DND-41 (cell line): ENCODE data around the gene FHOD3.

Source experiments
- ATAC-seq: fragments of 200-7000 bp; cut with Tn5 transposase; 3 replicates; pipeline ENCODE4 v1.9.1; 2021; ENCODE audit warnings: low read depth; ENCODE audit not compliant: insufficient read depth
- DNase-seq: peaks from one replicate; pipeline ENCODE4 v3.0.0-alpha.2; 2020
- H2AFZ ChIP-seq: 2 replicates; pipeline ENCODE4 v1.6.0; 2012; ENCODE audit warnings: low read depth, low read length
- H3K27ac ChIP-seq: 2 replicates; pipeline ENCODE4 v1.5.1; 2012; ENCODE audit warnings: low read length, inconsistent platforms
- H3K27me3 ChIP-seq: fragments of 200-600 bp; sonication (generic); 2 replicates; pipeline ENCODE4 v1.6.0; 2012; ENCODE audit warnings: low read length, mild to moderate bottlenecking, inconsistent platforms; ENCODE audit not compliant: insufficient read depth, poor library complexity
- H3K36me3 ChIP-seq: 2 replicates; pipeline ENCODE4 v1.5.1; 2012; ENCODE audit warnings: low read length, inconsistent platforms; ENCODE audit not compliant: insufficient read depth
- H3K4me1 ChIP-seq: 2 replicates; pipeline ENCODE4 v1.5.1; 2012; ENCODE audit warnings: mild to moderate bottlenecking, low read length; ENCODE audit not compliant: insufficient read depth
- H3K4me2 ChIP-seq: 2 replicates; pipeline ENCODE4 v1.6.0; 2012; ENCODE audit warnings: mild to moderate bottlenecking, moderate library complexity, low read length, inconsistent platforms; ENCODE audit not compliant: insufficient read depth
- H3K4me3 ChIP-seq, 2 experiments: fragments of 200-600 bp in 1 of 2; shearing (Covaris generic) in 1 of 2; 2 replicates each; pipeline ENCODE4 v1.5.1; 2012 to 2016; ENCODE audit warnings: inconsistent platforms in 2 of 2, low read length in 2 of 2, mild to moderate bottlenecking in 2 of 2, low read depth in 1 of 2, moderate library complexity in 1 of 2
- H3K79me2 ChIP-seq: 2 replicates; pipeline ENCODE4 v1.6.0; 2012; ENCODE audit warnings: low read length, inconsistent platforms; ENCODE audit not compliant: insufficient read depth
- H3K9ac ChIP-seq: 2 replicates; pipeline ENCODE4 v1.6.0; 2012; ENCODE audit warnings: low read depth, mild to moderate bottlenecking, inconsistent platforms, low read length, moderate library complexity
- H3K9me3 ChIP-seq: 2 replicates; pipeline ENCODE4 v1.5.1; 2012; ENCODE audit warnings: low read length, moderate library complexity, mild to moderate bottlenecking, inconsistent platforms; ENCODE audit not compliant: insufficient read depth, severe bottlenecking
- H4K20me1 ChIP-seq: 2 replicates; pipeline ENCODE4 v1.6.0; 2012; ENCODE audit warnings: low read length; ENCODE audit not compliant: insufficient read depth
- EZH2 ChIP-seq: IDR thresholded peaks from 3 replicates; pipeline ENCODE4 v1.6.1; 2012; ENCODE audit warnings: borderline replicate concordance, low read depth, mild to moderate bottlenecking, moderate library complexity, low read length, inconsistent platforms; ENCODE audit not compliant: severe bottlenecking
- TF ChIP-seq, protein P1 (sequence below): IDR thresholded peaks from 2 replicates; pipeline ENCODE4 v1.5.1; 2012; ENCODE audit warnings: borderline replicate concordance, low read length, moderate library complexity, mild to moderate bottlenecking; ENCODE audit not compliant: poor library complexity, severe bottlenecking; ENCODE audit errors: extremely low read depth

The FHOD3 gene

DNA sequence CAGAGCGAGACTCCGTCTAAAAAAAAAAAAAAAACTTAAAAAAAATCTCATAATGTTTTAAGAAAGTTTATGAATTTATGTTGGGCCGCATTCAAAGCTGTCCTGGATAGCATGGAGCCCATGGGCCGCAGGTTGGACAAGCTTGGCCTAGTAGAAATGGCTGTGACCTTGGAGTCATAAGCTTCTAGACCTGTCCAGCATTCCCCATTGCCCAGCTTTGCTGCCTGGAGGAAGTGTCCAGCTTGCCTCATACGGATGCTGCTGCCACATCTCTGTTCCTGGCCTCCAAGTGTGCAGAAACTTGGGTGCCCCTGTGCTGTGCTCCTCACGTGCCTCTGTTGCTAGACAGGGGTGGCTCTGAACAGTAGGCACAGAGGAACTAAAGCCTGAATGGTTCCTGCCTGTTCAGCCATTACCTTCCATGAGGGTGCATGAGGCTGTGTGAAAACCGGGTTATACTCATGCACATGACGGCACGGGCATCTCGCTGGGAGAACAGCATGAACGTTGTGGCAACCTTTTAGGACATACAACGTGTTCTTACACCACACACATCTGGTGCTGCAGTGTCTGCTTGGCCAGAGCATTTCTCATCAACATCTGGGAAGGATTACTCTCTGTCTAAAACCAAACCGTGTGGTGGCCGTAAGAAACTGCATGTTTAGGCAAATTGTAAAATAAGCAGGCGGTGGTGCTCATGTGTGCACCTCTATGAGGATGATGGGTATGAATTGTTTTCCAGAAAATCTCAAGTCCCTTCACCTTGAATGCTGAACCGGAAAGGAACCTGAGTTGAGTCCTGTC lies 38.2 kb downstream of the FHOD3 start:
- Histone ChIP-seq H3K4me3 (no peak overlapping the region), H3K27me3 (no peaks in the 10 kb centered on the region), H3K4me2 (no peak overlapping the region), H3K9ac (no peak overlapping the region), H2AFZ (no peak overlapping the region), H3K36me3 (no peaks in the 10 kb centered on the region), H4K20me1 (no peaks in the 10 kb centered on the region), H3K4me1 (no peaks in the 10 kb centered on the region), H3K9me3 (no peaks in the 10 kb centered on the region), H3K79me2 (no peaks in the 10 kb centered on the region), H3K27ac (no peak overlapping the region)
- TF ChIP-seq, protein P1, sequence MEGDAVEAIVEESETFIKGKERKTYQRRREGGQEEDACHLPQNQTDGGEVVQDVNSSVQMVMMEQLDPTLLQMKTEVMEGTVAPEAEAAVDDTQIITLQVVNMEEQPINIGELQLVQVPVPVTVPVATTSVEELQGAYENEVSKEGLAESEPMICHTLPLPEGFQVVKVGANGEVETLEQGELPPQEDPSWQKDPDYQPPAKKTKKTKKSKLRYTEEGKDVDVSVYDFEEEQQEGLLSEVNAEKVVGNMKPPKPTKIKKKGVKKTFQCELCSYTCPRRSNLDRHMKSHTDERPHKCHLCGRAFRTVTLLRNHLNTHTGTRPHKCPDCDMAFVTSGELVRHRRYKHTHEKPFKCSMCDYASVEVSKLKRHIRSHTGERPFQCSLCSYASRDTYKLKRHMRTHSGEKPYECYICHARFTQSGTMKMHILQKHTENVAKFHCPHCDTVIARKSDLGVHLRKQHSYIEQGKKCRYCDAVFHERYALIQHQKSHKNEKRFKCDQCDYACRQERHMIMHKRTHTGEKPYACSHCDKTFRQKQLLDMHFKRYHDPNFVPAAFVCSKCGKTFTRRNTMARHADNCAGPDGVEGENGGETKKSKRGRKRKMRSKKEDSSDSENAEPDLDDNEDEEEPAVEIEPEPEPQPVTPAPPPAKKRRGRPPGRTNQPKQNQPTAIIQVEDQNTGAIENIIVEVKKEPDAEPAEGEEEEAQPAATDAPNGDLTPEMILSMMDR: no peak
- no peak for TF ChIP-seq EZH2
- ATAC-seq (no peak), DNase-seq (no peak)

DNA sequence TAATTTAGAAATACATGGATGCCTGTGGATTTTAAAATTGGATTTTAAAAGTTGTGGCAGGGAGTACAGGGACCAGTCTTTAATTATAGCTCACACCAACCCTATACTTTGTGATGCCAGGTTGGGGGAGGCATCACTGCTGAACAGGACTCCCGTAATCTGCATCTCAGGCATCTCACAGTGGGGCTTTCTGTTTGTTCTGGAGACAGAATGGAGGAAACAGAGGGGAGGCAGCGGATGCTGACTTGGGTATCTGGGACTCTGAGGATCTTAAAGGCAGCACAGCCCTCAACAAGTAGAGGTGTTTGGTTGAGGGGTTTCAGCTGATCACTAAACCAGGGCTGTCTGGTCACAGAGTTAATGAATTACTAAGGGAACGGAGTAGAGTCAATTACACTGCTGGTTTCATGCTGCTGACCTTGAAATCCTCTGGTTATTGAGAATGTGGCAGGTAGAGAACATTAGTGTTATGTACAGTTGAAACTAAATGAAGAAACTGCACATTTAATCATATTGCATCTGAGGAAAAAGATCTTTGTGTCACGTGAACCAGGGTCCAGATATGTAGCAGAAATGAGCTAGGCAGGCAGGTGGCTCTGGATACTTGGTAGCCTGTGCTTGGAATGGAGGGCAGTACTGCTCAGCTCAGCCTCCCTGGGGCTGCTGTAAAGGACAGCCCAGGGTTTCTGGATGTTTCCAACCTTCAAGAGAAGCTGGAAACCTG lies 40.3 kb downstream of the FHOD3 start:
- no peak for DNase-seq
- Histone ChIP-seq H4K20me1 (no peaks in the 10 kb centered on the region), H3K79me2 (no peaks in the 10 kb centered on the region), H3K4me3 (no peak overlapping the region), H3K4me2 (no peak overlapping the region), H3K27me3 (no peaks in the 10 kb centered on the region), H3K27ac (no peak overlapping the region), H2AFZ (no peak overlapping the region), H3K9me3 (no peaks in the 10 kb centered on the region), H3K4me1 (no peaks in the 10 kb centered on the region), H3K36me3 (no peaks in the 10 kb centered on the region), H3K9ac (no peak overlapping the region)
- ATAC-seq: no peak
- no peak for TF ChIP-seq EZH2
- TF ChIP-seq, protein P1: no peak

DNA sequence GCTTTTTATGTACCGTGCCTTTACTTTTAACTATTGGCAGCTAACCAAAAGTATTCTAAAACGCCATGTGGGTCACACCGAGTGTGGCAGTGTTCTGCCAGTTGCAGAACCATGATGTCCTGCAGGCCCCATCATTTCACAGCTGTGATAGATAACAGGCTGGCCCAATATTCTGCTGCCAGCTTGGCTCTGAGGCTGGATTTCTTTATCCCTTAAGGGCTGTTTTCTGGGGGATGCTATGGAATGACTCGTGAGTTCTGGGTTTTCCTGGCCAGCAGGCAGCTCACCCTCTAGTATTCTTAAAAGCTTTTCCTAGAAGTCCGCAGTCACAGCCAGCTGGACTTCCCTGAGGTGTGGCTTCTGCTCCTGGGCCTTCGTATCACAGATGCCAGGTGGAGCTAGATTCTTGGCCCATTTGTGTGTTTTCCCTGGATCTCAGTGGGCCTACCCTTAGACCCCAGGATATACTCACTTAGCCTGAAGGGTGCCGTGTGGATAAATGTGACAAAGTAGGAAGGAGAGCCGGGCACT lies 41.0 kb downstream of the FHOD3 start:
- Histone ChIP-seq H3K9ac (no peak overlapping the region), H3K27me3 (no peaks in the 10 kb centered on the region), H3K36me3 (no peaks in the 10 kb centered on the region), H3K4me3 (no peak overlapping the region), H3K27ac (no peak overlapping the region), H4K20me1 (no peaks in the 10 kb centered on the region), H3K79me2 (no peaks in the 10 kb centered on the region), H3K9me3 (no peaks in the 10 kb centered on the region), H3K4me1 (no peaks in the 10 kb centered on the region), H3K4me2 (no peak overlapping the region), H2AFZ (no peak overlapping the region)
- TF ChIP-seq, protein P1: no peak
- no peak for TF ChIP-seq EZH2
- no peak for ATAC-seq
- no peak for DNase-seq
